ENCODE data around the gene CMTR2.

DNA sequence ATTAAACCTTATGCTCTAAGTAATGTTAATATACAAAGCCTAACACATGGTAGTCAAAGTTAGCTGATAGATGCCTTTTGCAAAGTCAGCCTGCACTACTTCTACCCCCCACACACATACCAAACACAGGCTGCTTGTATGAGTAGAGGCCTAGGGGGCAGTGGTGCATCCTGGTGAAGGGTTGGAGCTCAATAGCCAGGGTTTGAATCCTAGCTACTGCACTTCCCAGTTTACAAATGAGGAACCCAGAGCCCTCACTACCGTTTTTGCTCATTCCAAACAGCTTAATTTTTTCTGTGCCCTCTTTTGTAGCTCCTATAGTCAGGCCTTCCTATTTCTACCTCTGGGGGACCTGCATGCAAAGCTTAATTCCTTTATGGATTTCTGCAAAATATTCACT, 39.8 kb downstream of the CMTR2 start:
- TF ChIP-seq, protein P1, sequence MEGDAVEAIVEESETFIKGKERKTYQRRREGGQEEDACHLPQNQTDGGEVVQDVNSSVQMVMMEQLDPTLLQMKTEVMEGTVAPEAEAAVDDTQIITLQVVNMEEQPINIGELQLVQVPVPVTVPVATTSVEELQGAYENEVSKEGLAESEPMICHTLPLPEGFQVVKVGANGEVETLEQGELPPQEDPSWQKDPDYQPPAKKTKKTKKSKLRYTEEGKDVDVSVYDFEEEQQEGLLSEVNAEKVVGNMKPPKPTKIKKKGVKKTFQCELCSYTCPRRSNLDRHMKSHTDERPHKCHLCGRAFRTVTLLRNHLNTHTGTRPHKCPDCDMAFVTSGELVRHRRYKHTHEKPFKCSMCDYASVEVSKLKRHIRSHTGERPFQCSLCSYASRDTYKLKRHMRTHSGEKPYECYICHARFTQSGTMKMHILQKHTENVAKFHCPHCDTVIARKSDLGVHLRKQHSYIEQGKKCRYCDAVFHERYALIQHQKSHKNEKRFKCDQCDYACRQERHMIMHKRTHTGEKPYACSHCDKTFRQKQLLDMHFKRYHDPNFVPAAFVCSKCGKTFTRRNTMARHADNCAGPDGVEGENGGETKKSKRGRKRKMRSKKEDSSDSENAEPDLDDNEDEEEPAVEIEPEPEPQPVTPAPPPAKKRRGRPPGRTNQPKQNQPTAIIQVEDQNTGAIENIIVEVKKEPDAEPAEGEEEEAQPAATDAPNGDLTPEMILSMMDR (IDR thresholded peaks at IDR 0.05), result no peak
- TF ChIP-seq POLR2A (IDR thresholded peaks at IDR 0.05), result no peak
